Measurements from ENCODE around the gene PARD6B. TPM values are rescaled to one million over a fixed set of nuclear protein-coding genes. Genes with fewer than 3 reads are reported as not detected.

PARD6B gene
- total RNA-seq, 2 donors from 2014 or later: 3.8 to 4.1 TPM

DNA sequence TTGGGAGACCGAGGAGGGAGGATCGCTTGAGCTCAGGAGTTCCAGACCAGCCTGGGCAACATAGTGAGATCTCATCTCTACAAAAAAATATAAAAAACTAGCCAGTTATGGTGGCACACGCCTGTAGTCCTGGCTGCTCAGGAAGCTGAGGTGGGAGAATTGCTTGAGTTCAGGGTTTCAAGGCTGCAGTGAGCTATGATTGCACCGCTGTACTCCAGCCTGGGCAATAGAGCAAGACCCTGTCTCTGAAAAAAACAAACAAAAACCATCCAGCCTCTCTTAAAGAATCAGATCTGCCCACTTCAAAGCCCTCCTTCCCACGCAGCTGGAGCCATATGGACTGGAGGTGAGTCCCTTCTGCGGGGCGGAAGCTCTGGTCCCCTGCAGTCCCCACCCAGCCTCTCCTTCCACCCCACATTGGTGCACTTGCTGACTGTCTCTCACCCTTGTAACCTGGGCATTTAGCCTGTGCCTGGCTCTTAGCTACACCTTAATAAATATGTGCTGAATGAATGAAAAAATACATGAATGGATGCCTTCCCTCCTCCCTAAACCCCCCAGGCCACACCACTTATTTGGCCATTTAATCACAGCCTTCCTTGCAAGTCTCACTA is 7.2 kb upstream of the PARD6B start:
- DNase-seq (ENCODE audit: low spot score): no peak
- no peaks in the 10 kb centered on the region for H3K36me3 Mint-ChIP-seq
- peak in 1 of 2 donors; percentile 22 for ATAC-seq
- peaks cover 0 to 3% of the 10 kb centered on the region in 2 donors for H3K27me3 Mint-ChIP-seq
- no peaks in the 10 kb centered on the region for H3K9me3 Mint-ChIP-seq
- H3K4me3 Mint-ChIP-seq: no peak overlapping the region
- no peaks in the 10 kb centered on the region for H3K4me1 Mint-ChIP-seq (ENCODE audit: low read depth in 2 of 2)
- H3K27ac Mint-ChIP-seq: no peak overlapping the region

DNA sequence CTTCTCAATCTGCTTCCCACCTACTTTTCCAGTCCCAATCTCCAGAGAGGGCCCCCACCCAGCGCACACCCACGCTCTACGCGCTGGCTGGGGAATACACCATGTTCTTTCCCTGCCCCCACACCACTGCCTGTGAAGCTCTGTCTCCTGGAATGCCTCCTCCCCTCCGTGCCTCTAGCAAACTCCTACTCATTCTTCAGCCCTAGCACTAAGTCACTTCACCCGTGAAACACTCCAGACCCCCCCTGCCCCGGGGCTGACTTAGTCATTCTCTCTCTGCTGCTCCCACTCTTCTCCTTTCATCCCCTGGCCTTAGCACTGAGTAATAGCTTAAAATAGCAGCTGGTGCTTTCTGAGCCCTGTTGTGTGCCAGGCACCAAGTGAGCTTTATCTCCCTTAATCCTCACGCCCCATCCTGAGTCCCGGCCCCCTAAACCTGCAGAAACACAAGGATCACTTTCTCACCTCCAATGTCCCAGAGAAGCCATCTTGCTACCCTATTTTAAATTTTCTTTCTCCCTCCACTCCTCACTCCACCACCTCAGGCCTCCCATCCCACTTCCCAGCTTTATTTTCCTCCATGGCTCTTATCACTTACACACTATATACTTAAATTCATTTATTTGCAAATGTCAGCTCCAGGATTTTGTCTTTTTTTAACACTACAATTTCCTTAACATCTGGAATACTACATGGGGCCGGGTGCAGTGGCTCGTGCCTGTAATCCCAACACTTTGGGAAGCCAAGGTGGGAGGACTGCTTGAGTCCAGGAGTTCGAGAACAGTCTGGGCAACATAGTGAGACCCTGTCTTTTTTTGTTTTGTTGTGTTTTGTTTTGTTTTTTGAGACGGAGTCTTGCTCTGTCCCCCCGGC is 6.3 kb upstream of the PARD6B start:
- H3K36me3 Mint-ChIP-seq: no peaks in the 10 kb centered on the region
- ATAC-seq: peak in 1 of 2 donors; percentile 34
- H3K4me1 Mint-ChIP-seq (ENCODE audit: low read depth in 2 of 2): no peaks in the 10 kb centered on the region
- no peaks in the 10 kb centered on the region for H3K27me3 Mint-ChIP-seq
- no peak for DNase-seq (ENCODE audit: low spot score)
- H3K27ac Mint-ChIP-seq: no peak overlapping the region
- H3K4me3 Mint-ChIP-seq: no peak overlapping the region
- H3K9me3 Mint-ChIP-seq: no peaks in the 10 kb centered on the region

DNA sequence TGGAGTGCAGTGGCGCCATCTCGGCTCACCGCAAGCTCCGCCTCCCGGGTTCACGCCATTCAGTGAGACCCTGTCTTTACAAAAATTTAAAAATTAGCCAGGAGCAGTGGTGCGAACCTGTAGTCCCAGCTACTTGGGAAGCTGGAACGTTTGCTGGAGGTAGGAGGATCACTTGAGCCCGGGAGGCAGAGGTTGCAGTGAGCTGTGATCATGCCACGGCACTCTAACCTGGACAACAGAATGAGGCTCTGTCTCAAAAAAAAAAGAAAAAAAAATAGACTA is 5.7 kb upstream of the PARD6B start:
- H3K36me3 Mint-ChIP-seq: no peaks in the 10 kb centered on the region
- no peak overlapping the region for H3K27ac Mint-ChIP-seq
- no peaks in the 10 kb centered on the region for H3K27me3 Mint-ChIP-seq
- no peaks in the 10 kb centered on the region for H3K9me3 Mint-ChIP-seq
- peaks cover 0 to 5% of the 10 kb centered on the region in 2 donors for H3K4me1 Mint-ChIP-seq (ENCODE audit: low read depth in 2 of 2)
- ATAC-seq (no peak), DNase-seq (ENCODE audit: low spot score) (no peak)
- no peak overlapping the region for H3K4me3 Mint-ChIP-seq

DNA sequence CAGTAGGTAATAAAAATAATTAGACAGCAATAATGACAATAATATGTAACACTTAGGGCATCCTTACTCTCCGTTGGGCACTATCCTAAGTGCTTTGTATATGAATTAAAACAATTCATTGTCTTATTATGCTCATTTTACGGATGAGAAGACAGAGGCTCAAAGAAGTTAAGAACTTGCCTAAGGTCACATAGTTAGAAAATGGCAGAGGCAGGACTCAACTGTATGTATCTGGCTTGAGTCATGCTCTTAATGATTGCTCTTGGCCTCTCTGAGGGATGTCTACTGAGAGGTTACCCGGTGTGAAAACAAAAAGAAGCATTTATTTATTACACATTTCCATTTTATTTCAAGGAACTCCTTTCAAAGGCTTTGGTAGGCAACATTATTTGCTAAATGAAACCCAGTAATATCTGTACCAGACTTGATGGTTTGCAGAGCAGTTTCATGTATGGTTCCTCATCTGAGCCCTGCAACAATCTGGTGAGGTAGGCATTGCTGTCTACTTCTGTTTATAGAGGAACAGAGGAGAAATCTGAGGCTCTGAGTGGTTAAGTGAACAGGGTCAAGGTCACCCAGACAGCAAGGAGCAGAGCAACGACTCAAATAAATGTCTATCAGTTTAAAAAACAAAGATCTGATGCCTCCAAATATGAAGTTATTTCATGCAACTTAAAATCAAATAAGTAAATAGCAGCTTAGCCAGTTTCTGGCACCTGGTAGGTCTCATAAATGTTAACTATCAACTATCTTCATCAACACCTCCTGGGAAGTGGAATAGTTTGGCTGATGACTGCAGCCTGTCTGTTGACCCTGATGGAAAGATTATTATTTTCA is 4.2 kb upstream of the PARD6B start:
- H3K4me1 Mint-ChIP-seq (ENCODE audit: low read depth in 2 of 2): peaks cover under 1 to 6% of the 10 kb centered on the region in 2 donors
- no peaks in the 10 kb centered on the region for H3K36me3 Mint-ChIP-seq
- ATAC-seq (no peak), DNase-seq (ENCODE audit: low spot score) (no peak)
- no peaks in the 10 kb centered on the region for H3K27me3 Mint-ChIP-seq
- H3K4me3 Mint-ChIP-seq: no peak overlapping the region
- no peak overlapping the region for H3K27ac Mint-ChIP-seq
- H3K9me3 Mint-ChIP-seq: no peaks in the 10 kb centered on the region

DNA sequence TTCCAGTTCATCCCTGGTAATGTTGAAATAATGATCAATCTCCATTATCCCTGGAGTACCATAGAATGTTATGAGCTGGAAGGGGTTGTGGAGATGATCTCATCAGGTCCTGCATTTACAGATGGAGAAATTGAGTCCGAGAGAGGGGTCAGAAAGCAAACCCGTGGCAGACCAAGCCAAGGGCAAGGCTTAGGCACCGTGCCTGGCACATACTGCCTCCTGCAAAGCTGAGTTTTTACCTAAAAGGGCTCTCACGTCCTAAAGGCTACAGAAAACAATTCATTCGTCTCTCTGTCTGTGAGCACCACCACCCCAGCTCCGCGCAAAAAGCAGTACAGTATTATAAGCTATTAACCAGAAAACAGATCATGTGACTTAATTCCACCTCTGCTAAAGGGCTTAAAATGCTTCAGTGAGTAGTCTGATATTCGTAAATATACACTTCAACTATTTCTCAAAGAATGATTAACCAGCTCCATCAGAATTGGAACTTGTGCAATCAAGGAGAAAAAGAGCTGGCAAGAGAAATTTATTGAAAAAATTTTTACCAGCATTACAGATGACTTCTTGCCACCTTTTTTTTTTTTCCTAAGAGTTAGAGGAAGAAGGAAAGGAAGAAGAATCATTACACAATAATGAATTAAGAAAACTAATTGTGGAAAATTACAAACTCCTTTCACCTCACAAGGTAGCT is 3.4 kb upstream of the PARD6B start:
- no peak overlapping the region for H3K4me3 Mint-ChIP-seq
- H3K9me3 Mint-ChIP-seq: no peaks in the 10 kb centered on the region
- H3K4me1 Mint-ChIP-seq (ENCODE audit: low read depth in 2 of 2): peaks cover 5 to 13% of the 10 kb centered on the region in 2 donors
- no peak overlapping the region for H3K27ac Mint-ChIP-seq
- H3K27me3 Mint-ChIP-seq: no peaks in the 10 kb centered on the region
- DNase-seq (ENCODE audit: low spot score) (no peak), ATAC-seq (no peak)
- no peaks in the 10 kb centered on the region for H3K36me3 Mint-ChIP-seq

DNA sequence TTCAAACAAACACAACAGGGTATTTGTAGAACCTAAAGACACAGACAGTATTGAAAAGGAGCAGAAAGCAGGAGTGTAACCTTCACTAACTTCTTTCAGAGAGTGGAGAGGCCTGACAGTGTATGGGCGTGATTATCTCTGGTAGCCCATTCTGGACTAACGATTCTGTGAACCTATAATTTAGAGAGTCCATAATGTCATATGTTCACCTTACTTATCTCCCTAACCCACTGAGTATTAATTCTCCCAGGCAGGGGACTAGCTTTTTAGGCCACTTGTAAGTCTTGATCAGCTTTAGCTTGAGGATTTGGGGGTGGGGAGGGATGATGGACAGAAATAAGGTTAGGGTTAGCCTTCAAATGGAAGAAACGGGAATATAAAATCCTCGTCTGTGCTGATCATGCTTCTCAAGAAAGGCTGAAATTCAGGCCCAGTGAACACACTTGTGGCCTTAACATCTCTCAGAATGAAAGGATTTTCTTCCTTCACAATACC is 2.8 kb upstream of the PARD6B start:
- Mint-ChIP-seq H3K36me3 (no peaks in the 10 kb centered on the region), H3K27ac (no peak overlapping the region), H3K9me3 (no peaks in the 10 kb centered on the region), H3K27me3 (no peaks in the 10 kb centered on the region), H3K4me1 (ENCODE audit: low read depth in 2 of 2) (peaks cover 7 to 13% of the 10 kb centered on the region in 2 donors), H3K4me3 (no peak overlapping the region)
- ATAC-seq (no peak), DNase-seq (ENCODE audit: low spot score) (no peak)

DNA sequence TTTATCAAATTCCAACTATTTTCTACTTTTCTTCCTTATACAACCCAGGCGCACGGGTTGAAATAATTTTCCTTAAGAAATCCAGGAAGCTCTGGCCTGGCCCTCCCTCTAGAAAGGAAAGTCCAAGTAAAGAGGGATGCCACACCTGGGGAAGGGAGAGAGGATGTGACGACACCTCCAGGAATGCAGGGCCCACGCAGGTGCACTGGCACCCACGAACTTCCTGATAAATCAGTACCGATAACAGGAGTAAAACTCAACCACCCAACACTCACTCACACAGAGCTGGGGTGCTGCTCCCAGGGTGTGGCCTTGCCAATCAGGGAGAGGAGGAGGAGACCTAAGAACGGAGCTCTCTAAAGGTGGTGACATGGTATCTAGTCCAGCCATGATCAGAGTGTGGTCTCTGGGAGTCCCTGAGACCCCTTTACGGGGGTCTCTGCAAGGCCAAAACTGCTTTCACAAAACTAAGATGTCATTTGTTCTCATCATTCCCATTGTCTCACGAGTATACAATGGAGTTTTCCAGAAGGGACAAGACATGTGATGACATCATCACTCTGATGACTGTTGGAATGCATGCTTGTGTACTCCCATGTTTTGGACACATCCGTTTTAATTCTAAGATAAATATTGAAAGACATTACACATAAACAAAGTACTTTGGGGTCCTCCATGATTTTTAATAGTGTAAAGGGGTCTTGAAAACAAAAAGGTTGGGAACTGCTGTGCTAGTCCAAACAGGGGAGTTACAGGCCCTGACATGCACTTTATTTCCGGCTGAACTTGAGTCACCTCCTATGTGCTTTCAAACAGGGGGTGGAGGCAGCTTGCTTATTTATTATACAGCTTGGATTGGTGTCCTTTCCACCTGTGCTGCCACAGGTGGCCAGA is 2.2 kb upstream of the PARD6B start:
- DNase-seq (ENCODE audit: low spot score): no peak
- Mint-ChIP-seq H3K4me3 (peak overlapping the region; percentile 41), H3K27ac (no peak overlapping the region)

DNA sequence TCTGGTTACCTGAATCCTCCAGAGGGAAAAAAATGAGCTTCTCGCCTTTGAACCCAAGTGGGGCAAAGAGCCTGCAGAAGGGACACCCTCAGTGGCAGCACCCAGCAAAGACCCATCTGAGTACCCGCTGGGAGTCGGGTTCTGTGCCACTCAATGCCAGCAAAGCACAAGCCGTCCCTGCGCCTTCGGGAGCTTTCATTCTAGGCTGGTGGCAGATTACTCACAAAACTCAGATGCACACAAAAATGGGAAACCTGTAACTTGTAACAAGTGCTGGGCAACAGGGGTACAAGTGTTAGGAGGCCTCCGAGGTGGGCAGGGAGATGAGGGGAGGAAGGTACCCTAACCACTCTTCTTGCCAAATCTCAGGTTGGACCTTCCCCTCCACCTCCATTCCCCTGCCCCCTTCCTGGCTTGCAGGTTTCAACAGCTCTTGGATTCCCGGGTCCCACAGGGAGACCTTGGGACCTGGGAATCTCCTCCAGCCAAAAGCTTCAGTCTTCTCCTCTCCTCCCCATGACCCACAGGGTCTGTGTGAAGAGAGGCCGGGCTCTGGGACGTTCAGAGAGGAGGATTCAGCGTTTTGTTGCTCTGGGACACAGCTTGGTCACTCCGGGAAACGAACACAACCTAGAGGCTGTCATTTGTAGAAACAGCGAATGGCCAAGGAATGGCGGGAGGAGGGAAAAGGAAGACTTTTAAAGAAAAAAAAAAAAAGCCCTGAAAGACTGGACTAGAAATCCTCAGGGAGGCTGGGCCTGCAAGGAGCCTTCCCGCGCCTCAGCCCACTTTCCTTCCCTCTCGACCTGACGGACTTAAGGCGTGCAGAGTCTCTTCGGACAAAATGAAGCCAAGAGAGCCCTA is 1.2 kb upstream of the PARD6B start:
- DNase-seq (ENCODE audit: low spot score): no peak
- peak overlapping the region; percentile 82 for H3K4me3 Mint-ChIP-seq
- H3K4me1 Mint-ChIP-seq (ENCODE audit: low read depth in 2 of 2): peaks cover 7 to 13% of the 10 kb centered on the region in 2 donors
- no peak for ATAC-seq
- no peaks in the 10 kb centered on the region for H3K27me3 Mint-ChIP-seq
- no peaks in the 10 kb centered on the region for H3K9me3 Mint-ChIP-seq
- no peaks in the 10 kb centered on the region for H3K36me3 Mint-ChIP-seq
- H3K27ac Mint-ChIP-seq: peak overlapping the region; percentile 18 to 21

More for the DNA sequence above, 2.2 kb upstream of the PARD6B start:
- H3K27me3 Mint-ChIP-seq: no peaks in the 10 kb centered on the region
- no peaks in the 10 kb centered on the region for H3K9me3 Mint-ChIP-seq
- peaks cover 7 to 13% of the 10 kb centered on the region in 2 donors for H3K4me1 Mint-ChIP-seq (ENCODE audit: low read depth in 2 of 2)
- ATAC-seq: no peak
- H3K36me3 Mint-ChIP-seq: no peaks in the 10 kb centered on the region

DNA sequence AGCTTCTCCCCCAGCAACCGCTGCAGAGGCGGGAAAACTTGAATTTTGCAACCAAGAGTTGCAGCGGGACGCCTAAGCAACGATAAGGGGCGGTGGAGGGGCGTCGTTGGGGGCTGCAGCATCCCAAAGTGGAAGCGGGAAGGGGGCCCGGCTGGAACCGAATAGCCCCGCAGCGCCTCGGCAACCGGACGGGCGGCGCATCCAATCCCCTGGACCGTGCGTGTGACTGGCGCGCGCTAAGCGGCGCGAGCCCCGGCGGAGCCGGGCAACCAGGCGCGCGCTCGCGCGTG is 670 bp upstream of the PARD6B start:
- Mint-ChIP-seq H3K4me1 (ENCODE audit: low read depth in 2 of 2) (peaks cover 7 to 13% of the 10 kb centered on the region in 2 donors), H3K27me3 (no peaks in the 10 kb centered on the region), H3K9me3 (no peaks in the 10 kb centered on the region), H3K4me3 (peak overlapping the region; percentile 82), H3K36me3 (no peaks in the 10 kb centered on the region), H3K27ac (peak overlapping the region; percentile 18 to 62)
- DNase-seq (ENCODE audit: low spot score) (no peak), ATAC-seq (no peak)

DNA sequence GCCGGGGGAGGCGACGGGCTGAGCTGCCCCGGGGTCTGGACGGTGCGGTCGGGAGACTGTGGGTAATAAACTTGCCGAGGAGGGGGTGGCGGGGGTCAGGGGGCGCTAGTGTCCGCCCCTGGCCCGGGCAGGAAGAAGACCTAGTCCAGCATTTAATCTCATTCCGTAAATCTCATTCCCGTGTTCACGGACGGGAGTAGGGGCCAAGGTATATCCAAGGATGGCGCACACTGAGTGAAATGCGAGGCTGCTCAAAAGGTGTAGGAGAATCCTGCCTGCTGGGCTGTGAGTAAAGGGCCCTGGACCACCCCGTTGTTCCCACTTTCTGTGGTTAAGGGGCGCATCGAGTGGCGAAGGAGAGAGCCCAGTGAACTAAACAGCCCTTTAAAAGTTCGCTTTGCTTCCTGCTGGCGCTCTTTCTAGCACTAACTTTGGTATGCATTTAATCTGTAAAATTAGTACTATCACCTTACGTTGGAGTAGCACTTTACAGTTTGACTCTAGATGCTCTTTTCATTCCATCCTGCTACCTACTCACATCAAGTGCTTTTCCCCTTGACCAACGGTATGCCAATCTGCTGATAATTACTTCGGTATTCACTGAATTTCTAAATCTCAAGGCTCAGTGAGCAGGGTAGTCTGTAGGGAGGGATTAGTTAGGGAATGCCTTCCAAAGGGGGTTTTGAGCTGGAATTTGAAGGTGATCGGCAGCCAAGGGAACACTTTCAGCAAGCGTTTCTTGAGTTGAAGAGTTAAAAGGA is 730 bp downstream of the PARD6B start:
- H3K4me3 Mint-ChIP-seq: peak overlapping the region; percentile 82
- DNase-seq (ENCODE audit: low spot score) (no peak), ATAC-seq (no peak)
- no peaks in the 10 kb centered on the region for H3K36me3 Mint-ChIP-seq
- H3K27me3 Mint-ChIP-seq: no peaks in the 10 kb centered on the region
- H3K27ac Mint-ChIP-seq: peak overlapping the region in 1 of 2 donors; percentile 48
- H3K4me1 Mint-ChIP-seq (ENCODE audit: low read depth in 2 of 2): peaks cover 7 to 13% of the 10 kb centered on the region in 2 donors
- H3K9me3 Mint-ChIP-seq: no peaks in the 10 kb centered on the region

DNA sequence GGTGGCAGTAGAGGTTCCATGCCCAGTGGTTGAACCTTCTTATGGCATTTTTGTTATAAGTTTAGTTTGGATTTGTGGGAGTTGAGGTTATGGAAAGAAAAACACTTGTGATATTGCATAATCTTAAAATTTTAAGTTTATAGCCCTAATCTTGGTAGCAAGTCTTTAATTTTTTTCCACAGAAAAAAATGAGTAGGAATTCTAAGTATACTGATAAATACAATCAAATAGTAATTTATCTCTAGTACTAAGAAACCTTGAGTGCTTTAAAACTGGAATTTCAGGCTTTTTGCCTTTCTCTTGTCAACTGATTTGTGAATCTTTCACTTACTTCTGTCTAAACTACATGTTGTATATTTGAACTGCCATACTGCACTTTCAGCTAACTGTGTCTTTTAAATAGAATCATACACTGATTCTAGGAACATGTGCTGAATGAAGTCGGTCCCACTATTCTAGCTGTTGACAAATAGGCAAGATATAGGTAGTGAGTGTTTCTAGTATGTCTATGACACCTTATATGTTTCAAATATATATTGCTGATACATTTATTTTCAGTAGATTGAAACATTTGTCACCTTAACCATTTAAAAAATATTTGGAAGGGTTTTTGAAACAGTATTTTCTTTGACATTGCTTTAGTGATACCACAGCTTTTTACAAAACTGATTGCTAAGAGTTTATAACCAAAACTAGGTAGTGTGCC is 2.4 kb downstream of the PARD6B start:
- Mint-ChIP-seq H3K27me3 (no peaks in the 10 kb centered on the region), H3K36me3 (no peaks in the 10 kb centered on the region), H3K4me3 (no peak overlapping the region), H3K4me1 (ENCODE audit: low read depth in 2 of 2) (peaks cover 9 to 13% of the 10 kb centered on the region in 2 donors), H3K9me3 (no peaks in the 10 kb centered on the region), H3K27ac (no peak overlapping the region)
- ATAC-seq: no peak
- DNase-seq (ENCODE audit: low spot score): no peak

Data from natural killer cell treated with Interleukin-12 subunit alpha and Interleukin-12 subunit beta and Interleukin-15 and Interleukin-18, amount 100 ng/mL, for 72 hours (primary cell).